ENCODE measurements around the gene AKT1S1.

AKT1S1 gene

GRCh38 chr19:49848938-49849337, 28.2 kb downstream of the AKT1S1 start:
- no peak for DNase-seq
- no peak overlapping the region for H3K4me3 ChIP-seq (ENCODE audit: low read depth, low read length)
- H3K9me3 ChIP-seq (ENCODE audit: severe bottlenecking): no peaks in the 10 kb centered on the region
- peaks cover 15% of the 10 kb centered on the region for H3K36me3 ChIP-seq
- H3K27ac ChIP-seq: no peak overlapping the region
- H3K27me3 ChIP-seq (ENCODE audit: insufficient read depth, low read depth, severe bottlenecking): no peaks in the 10 kb centered on the region
- no peak for TF ChIP-seq CTCF (IDR thresholded peaks at IDR 0.05; ENCODE audit: low read depth, low read length)

DNA sequence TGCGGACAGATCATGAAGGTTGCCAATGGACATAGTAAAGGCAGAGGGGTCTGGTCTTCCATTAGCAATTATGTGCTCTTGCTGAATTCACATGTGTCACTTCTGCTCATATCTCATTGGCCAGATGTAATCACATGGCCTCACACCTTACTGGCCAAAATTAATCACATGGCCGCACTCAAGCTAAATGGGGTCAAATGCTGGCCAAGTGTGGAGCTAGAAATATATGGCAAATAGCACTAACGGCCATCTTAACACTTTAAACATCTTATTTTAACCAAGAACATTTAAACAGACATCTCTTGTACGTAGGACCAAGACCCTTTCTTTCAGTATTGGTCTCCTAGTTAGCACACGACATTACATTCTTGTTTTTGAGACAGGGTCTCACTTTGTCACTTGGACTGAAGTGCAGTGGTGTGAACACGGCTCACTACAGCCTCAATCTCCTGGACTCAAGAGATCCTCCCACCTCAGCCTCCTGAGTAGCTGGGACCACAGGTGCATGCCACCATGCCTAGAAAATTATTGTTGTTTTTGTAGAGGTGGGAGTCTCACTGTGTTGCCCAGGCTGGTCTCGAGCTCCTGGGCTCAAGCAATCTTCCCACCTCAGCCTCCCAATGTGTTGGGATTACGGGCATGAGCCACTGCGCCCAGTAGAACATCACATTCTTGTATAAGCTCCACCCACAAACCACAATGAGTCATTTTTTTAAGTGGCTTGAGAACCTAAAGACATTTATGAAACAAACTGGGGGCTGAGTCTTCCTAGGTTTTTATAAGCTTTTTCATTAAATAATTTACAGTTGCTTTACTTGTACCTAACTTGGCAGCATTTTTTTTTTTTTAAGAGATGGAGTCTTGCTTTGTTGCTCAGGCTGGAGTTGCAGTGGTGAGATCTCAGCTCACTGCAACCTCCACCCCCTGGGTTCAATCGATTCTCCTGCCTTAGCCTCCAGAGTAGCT, 29.1 kb downstream of the AKT1S1 start:
- DNase-seq: no peak
- Histone ChIP-seq H3K9me3 (ENCODE audit: severe bottlenecking) (no peaks in the 10 kb centered on the region), H3K4me3 (ENCODE audit: low read depth, low read length) (no peak overlapping the region), H3K36me3 (peaks cover 11% of the 10 kb centered on the region), H3K27me3 (ENCODE audit: insufficient read depth, low read depth, severe bottlenecking) (no peaks in the 10 kb centered on the region), H3K27ac (no peak overlapping the region)
- TF ChIP-seq CTCF (IDR thresholded peaks at IDR 0.05; ENCODE audit: low read depth, low read length): no peak

DNA sequence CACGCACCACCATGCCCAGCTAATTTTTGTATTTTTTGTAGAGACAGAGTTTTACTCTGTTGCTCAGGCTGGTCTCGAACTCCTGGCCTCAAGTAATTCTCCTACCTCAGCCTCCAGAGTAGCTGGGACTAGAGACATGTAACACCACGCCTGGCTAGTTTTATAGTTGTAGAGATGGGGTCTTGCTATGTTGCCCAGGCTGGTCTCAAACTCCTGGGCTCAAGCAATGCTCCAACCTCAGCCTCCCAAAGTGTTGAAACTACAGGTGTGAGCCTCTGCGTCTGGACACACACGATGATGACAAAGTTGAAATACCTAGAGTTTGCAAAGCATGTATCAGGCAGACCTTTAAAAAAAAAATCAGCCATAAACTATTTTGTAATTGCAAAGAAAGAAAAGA, 30.7 kb downstream of the AKT1S1 start:
- Histone ChIP-seq H3K27me3 (ENCODE audit: insufficient read depth, low read depth, severe bottlenecking) (no peaks in the 10 kb centered on the region), H3K27ac (no peak overlapping the region), H3K9me3 (ENCODE audit: severe bottlenecking) (no peaks in the 10 kb centered on the region), H3K4me3 (ENCODE audit: low read depth, low read length) (no peak overlapping the region), H3K36me3 (no peaks in the 10 kb centered on the region; the same call in 1 of the 2 replicates)
- TF ChIP-seq CTCF (IDR thresholded peaks at IDR 0.05; ENCODE audit: low read depth, low read length): no peak
- DNase-seq: no peak

- Histone ChIP-seq H3K27me3 (ENCODE audit: insufficient read depth, low read depth, severe bottlenecking) (no peaks in the 10 kb centered on the region), H3K9me3 (ENCODE audit: severe bottlenecking) (no peaks in the 10 kb centered on the region), H3K27ac (no peak overlapping the region), H3K36me3 (peaks cover 7% of the 10 kb centered on the region), H3K4me3 (ENCODE audit: low read depth, low read length) (no peak overlapping the region)
- no peak for TF ChIP-seq CTCF (IDR thresholded peaks at IDR 0.05; ENCODE audit: low read depth, low read length)
- no peak for DNase-seq
These were observed 31.7 kb downstream of the AKT1S1 start for GRCh38 chr19:49845414-49845813.

DNA sequence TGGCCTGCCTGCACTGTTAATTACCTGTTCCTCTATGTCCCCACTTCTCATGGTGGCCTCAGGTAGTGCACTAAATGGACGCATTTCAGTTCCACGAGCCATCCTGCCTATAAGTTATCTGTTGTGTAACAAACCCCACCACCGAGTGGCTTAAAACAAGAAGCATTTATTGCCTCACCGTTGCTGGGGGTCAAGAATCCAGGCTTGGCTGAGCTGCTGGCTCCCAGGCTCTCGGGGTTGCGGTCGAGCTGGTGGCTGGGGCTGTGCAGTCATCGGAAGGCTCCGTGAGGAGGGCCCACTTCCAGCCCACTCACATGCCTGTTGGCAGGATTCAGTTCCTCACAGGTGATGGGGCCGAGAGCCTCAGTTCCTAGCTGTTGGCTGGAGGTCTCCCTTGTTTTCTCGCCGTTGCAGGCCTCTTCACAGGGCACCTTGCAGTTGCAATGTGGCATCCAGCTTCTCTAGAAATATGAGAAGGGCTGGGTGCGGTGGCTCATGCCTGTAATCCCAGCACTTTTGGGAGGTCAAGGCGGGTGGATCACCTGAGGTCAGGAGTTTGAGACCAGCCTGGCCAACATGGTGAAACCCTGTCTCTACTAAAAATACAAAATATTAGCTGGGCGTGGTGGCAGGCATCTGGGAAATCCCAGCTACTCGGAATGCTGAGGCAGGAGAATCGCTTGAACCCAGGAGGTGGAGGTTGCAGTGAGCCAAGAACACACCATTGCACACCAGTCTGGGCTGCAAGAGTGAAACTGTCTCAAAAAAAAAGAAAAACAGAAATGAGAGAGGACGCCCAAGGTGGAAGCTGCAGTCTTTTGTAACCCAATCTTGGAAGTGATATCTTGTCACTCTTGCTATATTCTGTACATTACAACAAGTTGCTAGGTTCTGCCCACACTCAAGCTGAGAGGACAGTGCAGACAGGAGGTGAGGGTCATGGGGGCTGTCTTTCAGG, 32.7 kb downstream of the AKT1S1 start:
- TF ChIP-seq CTCF (IDR thresholded peaks at IDR 0.05; ENCODE audit: low read depth, low read length): no peak
- Histone ChIP-seq H3K27ac (no peak overlapping the region), H3K36me3 (peaks cover 17% of the 10 kb centered on the region), H3K9me3 (ENCODE audit: severe bottlenecking) (no peaks in the 10 kb centered on the region), H3K27me3 (ENCODE audit: insufficient read depth, low read depth, severe bottlenecking) (no peaks in the 10 kb centered on the region), H3K4me3 (ENCODE audit: low read depth, low read length) (no peak overlapping the region)
- DNase-seq: no peak
